GM19043 (cell line): Measurements from ENCODE around the gene FAM219A.
"Not testable (repeated sequence)": the region's sequence is repeated elsewhere in the genome, so short reads cannot be mapped to it uniquely, and the experiment has no call there.

Source experiments
- ATAC-seq: cut with Tn5 transposase; IDR thresholded peaks from one replicate; pipeline ENCODE4 v1.9.1; 2021; ENCODE audit warnings: low read depth; ENCODE audit not compliant: unreplicated experiment

FAM219A gene

DNA sequence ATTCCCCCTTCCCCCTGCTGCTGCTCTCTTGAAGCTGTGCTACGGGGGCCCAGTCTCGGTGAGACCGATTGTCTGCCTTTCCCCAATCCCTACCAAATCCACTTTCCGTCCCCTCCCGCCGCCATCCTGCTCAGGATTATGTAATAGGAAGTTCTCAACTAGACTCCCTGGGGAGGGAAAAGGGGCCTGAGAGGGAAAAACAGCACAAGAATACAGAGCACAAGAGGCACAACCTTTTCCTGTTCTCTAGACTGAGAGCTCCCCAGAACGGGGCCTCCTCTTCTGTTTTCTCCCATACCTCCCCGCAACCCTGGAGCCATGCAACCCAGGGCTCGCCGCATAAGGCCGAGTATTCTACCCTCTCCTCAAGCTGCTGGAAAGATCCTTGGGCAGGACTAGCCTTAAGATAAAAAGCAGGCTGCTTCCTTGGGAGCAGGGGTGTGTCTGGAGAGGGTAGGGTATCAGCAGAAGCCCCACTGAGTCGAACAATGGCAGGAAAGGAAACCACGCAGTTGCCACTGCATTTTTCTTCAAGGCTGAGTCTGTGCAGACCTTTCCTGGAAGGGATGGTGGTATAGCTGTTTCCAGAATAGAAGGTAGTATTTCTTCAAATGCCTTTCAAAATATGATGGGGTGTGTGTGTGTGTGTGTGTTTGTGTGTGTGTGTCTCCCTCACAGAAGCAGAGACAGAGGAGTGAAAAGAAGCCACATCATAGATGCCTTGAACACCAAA, 94.6 kb downstream of the FAM219A start:
- no peak for ATAC-seq

DNA sequence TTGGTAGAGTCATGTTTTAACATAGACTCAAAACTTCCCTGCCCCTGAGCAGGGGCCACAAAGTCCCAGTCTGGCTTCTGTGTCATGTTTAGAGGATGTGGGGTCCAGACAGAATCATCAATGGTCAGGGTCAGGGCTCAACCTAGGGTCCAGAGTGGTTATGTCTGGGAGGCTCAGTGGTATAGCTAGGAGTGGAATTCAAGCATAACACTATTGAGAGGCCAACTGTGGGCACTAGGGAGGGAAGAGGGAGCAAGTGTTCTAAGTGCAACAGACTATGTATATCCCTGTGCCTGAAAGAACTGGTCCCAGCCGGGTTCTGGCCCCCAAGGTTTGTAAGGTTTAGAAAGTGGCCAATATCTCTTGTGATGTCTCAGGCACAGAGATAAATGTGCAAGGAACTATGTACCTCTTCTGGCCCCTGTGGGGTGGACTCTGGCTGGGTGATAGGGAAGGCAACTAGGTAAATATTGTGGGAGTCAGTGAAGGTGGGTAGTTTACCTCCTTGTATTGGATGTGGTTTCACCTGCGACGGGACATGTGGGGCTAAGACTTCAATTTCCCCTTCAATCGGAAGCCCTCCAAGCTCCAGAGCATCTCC, 95.7 kb downstream of the FAM219A start:
- no peak for ATAC-seq

DNA sequence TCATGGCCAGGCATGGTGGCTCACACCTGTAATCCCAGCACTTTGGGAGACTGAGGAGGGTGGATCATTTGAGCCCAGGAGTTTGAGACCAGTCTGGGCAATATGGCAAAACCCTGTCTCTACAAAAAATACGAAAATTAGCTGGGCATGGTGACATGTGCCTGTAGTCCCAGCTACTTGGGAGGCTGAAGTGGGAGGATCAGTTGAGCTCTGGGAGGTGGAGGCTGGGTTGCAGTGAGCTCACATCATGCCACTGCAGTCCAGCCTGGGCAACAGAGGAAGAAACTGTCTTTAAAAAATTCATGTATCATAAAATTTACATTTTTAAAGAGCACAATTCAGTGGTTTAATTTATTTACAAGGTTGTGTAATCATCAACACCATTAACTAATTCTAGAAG, 105.4 kb downstream of the FAM219A start:
- not testable (repeated sequence) for ATAC-seq

DNA sequence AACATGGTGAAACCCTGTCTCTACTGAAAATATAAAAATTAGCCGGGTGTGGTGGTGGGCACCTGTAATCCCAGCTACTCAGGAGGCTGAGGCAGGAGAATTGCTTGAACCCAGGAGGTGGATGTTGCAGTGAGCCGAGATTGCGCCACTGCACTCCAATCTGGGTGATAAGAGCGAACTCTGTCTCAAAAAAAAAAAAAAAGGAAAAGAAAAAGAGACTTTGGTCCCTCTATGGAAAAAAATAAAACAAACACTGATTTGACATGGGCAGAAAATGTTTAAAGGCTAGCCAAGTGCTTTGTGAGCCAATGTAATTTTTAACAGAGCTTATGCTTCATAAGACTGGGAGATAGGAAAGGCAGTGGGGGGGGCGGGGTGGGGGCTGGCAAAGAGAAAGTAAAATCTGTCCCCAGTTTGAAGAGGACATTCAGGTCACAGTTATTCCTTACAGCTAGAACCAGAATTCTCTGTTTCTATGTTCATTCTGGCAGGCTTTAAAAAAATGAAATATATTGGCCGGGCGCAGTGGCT, 106.2 kb downstream of the FAM219A start:
- not testable (repeated sequence) for ATAC-seq

DNA sequence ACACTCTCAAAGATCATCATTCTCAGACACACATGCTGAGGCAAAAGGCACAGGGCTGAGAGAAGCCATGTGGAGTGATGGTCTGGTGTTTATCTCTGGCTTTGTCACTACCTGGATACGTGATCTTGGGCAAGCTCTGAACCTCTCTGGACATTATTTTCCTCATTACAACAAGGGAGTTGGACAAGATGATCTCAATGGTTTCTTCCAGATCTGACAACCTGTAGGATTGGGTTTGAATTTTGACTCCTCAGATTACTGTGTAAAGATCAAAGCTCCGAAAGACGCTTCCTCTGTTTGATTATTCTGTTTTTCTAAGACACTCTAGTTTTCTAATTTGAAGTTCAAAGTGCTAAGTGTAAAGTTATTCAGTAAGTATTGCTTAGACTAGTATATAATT, 109.0 kb downstream of the FAM219A start:
- ATAC-seq, result no peak
